Right kidney (tissue), 1 donor: ENCODE measurements around the gene ZNF281.

Experiments used
- DNase-seq: peaks from one replicate; pipeline ENCODE4 v3.0.0-alpha.2; 2016

ZNF281 gene

DNA sequence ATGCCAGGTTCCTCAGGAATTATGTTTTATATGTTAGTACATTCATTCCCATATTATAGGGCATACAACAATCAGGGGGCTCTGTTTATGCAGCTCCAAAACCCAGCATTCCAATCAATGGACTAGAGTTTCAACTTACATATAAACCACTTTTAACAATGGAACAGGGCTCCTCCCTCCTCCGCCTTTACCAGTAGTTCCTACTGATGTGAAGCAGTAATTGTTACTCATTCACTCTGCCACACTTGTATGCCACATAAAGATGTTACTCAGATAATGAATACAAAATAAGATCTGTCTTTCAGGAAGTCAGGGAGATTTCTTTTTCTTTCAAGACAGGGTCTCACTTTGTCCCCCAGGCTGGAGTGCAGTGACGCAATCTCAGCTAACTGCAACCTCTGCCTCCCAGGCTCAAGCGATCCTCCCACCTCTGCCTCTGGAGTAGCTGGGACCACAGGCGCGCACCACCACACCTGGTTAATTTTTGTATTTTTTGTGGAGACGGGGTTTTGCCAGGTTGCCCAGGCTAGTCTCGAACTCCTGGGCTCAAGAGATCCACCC lies 17.1 kb downstream of the ZNF281 start:
- DNase-seq, result no peak

DNA sequence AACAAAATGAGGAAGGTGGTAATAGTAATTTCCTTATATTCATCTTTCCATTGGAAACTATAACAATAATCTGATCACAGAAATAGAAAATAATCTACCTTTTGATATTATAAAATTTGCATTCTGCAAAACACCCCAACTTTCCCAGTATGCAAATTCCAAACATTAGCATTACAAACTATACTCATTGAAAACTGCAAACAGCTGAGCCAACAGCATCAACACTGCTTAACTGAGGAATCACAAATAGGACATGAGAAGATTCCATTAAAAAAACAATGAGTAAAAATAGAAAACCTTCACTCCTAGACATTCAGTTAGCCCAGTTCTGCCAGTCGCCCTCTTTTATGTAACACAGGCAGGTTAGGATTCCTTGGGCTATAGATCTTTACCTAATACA lies 18.1 kb downstream of the ZNF281 start:
- DNase-seq, result no peak

DNA sequence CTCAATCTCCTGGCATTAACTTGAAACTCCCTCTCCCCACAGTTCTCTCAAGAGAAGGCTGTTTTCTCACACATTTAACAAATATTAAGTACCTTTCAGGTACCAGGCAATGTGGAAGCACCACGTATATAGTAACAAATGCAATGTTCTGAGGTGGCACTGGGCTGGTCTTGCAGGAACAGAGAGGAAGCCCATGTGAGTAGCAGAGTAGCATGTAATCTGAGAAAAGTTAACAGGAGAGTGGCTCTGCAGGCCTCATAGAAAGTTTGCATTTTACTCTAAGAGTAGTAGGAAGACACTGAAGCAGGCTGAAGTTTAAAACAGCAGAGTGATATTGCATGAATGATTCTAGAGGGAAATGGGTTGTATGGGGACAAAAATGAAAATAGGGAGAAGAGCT lies 21.0 kb downstream of the ZNF281 start:
- DNase-seq, result no peak

GRCh38 chr1:200386416-200386815 lies 23.4 kb downstream of the ZNF281 start:
- no peak for DNase-seq

DNA sequence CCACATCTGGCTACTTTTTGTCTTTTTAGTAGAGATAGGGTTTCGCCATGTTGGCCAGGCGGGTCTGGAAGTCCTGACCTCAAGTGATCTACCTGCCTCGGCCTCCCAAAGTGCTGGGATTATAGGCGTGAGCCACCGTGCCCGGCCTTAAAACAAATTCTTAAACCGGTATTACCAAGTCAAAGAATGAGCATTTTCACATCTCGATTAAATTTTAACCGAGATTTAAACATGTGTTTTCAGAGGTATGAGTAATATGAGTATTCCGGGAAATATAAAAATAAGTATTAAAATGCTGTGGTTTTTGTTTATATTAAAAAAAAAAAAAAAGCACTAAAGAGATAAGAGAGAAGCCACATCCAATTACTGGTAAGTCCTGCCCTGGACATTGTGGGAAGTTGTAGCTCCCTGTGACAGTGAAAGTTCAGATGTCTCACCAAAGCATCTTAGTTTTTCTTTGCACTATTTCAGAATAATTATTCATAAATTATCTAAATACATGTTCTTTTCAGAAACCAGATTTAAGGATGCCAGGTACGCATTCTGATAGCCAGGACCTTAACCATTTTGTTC lies 24.9 kb downstream of the ZNF281 start:
- DNase-seq, result no peak

- no peak for DNase-seq
Observed at GRCh38 chr1:200381256-200381984, 28.4 kb downstream of the ZNF281 start.

GRCh38 chr1:200380589-200381021 lies 29.2 kb downstream of the ZNF281 start:
- DNase-seq, result no peak

- no peak for DNase-seq
Observed at GRCh38 chr1:200379940-200380588, 29.8 kb downstream of the ZNF281 start.

DNA sequence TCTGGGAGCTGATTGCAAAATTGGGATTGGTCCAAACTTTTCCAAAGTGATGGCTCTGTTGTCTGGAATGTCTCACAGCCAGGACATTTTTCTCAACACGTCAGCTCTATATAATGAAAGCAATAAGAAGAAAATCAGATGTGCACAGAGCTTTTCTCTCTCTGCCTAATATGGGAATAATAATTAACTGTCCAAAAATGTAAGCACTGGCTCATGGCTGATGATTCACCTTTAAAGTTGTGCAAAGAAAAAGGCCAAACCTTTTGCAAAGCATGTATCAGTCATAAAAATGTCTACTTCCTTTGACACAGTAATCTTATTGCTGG lies 30.4 kb downstream of the ZNF281 start:
- DNase-seq, result no peak

DNA sequence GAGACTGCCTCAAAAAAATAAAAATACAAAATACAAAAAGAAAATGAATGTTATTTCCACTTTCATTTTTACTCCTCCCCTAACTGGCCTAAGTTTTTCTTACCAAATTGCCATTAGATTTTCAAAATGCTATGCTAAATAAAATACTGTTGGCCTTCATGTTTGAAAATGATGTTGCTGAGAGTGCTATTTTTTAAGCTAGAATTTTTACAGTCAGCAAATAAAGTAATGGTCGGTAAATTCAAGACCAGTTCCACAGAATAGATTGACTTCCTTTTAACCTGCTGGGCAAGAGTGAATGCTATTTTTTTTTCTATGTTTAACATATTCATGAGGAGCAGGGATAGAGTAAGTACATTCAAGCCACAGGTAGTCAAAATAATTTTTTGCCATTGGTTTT lies 31.7 kb downstream of the ZNF281 start:
- DNase-seq, result no peak

DNA sequence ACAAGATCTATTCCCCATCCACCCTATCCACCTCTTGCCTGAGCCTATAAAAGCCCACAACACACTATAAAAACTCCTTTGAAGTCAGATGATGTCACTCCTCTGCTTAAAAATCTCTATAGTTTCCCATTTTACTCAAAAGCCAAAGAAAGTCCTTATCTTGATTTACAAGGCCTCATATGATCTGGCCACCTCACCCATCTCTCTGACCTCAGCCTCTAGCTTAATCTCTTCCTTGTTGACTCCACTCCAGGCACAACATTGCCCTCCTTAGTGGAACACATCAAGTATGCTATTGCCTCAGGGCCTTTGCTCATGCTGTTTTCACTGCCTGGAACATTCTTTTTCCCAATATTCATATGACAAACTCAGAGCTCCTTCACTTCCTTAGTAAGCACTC lies 33.3 kb downstream of the ZNF281 start:
- DNase-seq, result no peak

DNA sequence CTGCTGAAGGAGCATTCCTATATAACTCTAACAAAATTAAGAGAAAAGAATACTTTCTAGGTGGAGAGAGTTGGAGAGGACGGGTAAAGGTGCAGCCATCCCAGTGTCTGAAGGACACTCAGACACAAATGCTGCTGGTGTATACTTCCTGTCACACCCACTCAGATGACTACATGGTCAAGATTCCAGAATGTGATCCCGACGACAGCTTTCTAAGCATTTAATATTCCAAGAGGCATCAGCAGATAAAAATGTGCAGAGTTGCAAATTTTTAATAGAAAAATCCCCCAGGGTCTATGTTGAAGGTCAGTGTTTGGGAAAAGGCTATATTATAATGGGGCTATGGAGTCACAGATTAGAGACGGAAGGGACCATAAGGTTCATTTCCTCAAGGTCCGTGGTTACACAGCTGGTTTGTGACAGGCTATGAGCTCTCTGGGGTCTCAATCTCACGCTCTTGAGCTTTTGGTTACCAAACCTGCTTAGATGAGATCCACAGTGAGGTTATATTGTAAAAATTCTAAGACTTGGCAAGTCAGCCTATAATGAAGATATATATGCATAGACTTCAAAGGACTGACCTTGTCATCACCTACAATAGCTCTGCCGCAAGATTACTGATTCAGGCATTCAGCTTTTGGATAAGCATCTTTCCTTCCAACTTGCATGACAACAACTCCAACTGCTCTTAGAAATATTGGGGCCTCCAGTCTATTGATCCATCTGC lies 35.1 kb downstream of the ZNF281 start:
- DNase-seq, result no peak

DNA sequence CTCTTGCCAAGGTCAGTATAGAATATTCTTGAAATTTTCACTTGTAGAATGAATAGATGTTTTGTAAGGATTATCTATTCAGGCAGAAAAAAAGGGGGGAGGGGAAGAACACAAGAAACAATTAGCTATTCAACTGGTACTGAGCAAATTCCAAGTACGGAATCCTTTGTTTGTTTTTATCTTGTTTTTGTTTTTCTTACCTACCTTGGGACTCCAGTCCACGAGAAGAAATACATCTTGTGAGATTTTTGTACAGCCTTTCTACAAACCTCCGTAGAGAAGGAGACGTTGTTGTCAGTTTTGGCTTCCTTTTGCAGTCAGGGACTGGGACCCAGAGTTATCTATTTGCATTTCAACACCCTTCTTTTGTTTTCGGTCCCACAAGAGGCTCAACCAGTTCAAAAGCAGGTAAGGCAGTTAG lies 36.0 kb downstream of the ZNF281 start:
- DNase-seq, result no peak

DNA sequence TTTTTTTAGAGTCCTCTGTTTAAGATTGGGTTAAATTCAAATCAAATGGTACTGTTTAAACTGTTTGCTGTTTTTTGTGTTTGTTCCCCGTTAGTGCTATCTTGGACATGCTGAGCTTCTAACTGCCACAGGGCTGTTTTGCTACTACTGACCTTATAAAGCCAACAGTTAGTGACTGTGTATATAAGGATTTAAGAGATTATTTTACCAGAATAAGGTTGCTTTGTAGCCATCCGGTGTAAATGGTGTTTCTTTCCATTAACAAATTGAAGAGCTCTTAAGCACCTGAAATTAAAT lies 37.0 kb downstream of the ZNF281 start:
- no peak for DNase-seq

- no peak for DNase-seq
Observed at GRCh38 chr1:200372095-200372884, 37.5 kb downstream of the ZNF281 start.

DNA sequence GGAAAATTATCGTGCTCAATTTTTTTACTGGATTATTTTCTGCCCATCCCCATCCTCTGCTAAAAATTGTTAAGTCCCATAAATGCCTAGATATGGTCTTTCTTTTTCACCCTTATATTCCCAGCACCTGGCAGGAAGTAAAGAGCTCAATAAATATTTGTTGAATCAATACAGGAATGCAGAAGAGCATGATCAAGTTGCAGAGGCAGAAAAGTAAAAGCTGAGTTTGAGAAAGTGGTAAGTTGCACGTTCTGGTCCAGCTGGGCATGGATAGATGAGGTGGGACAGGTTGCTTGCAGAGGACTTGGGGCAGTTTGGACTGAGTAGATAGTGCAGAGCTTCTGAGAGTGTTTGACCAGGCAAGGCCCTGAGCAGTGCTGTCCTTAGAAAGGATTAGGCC lies 40.1 kb downstream of the ZNF281 start:
- no peak for DNase-seq

DNA sequence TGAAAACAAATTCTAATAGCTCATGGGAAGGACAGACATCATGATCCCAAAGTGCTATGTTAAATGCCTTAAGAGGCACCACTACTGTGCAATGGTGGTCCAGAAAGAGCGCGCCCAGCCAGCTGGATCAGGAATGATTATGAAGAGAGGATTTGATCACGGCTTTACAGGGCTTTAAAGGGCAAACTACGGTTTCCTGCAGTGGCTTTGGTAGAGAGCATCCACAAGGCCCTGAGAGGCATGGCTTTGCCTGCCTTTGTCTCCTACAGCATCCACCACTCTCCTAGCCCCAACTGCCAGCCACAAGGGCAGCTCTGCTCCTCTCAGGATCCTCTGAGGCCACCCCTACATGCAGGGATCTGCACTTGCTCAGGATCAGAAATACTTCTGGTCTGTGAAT lies 40.7 kb downstream of the ZNF281 start:
- DNase-seq, result no peak

GRCh38 chr1:200368556-200368955 lies 41.3 kb downstream of the ZNF281 start:
- no peak for DNase-seq

DNA sequence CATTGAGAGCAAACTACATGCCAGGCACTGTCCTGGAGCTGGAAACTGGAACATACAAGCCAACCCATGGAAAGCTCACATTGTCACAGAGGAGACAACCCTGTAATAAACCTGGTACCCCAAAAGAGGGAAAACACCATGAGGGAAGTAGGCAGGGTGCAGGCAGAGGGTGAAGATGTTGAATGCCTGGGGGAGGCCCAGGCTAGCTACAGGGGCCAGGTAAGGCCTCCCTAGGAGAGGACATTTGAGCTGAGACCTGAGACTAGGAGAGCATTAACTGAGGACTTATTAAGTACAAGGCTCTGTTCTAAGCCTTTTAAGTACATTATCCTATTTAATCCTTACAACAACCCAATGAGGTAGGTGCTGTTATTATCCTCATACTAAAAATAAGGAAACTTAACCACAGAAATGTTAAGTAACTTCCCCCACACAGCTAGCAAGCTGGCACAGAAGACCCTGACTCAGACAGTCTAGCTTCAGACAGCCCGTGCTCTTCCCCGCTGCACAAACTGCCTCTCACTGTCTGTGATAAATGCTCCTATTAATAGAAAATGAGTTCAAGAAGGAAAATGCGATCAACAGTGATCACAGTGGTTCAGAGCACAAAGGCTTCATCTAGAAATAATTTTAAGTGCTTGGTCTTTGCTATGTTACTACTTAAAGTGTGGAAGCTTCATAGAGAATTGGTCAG lies 41.8 kb downstream of the ZNF281 start:
- DNase-seq, result no peak

- DNase-seq, result no peak
Observed at GRCh38 chr1:200366577-200367253, 43.1 kb downstream of the ZNF281 start.

DNA sequence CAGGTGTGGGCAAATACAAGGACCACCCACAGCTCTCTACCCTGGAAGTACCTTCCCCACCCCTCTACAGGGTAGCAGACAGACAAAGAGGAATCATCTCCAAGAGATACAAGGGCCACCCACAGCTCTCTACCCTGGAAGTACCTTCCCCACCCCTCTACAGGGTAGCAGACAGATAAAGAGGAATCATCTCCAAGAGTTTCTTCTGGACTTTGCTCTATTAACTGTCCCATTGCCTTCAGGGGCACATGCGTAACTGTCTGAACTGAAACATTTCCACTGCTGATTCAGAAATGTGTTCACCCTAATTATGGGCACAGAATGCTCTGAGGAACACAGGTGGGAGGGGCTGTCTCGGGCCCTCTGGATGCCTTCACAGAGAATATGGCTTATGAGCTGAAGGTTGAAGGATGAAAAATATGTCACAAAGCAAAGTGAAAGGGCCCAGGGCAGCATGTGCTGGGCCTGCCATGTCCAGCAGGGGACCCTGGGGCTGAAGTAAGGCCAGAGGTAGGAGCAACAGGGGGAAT lies 43.9 kb downstream of the ZNF281 start:
- no peak for DNase-seq
